Measurements from ENCODE around the gene CTDP1. TPM values are rescaled to one million over a fixed set of nuclear protein-coding genes. Genes with fewer than 3 reads are reported as not detected.

CTDP1 gene
- total RNA-seq, 1 donor from 2014 or later, result 25.2 TPM

DNA sequence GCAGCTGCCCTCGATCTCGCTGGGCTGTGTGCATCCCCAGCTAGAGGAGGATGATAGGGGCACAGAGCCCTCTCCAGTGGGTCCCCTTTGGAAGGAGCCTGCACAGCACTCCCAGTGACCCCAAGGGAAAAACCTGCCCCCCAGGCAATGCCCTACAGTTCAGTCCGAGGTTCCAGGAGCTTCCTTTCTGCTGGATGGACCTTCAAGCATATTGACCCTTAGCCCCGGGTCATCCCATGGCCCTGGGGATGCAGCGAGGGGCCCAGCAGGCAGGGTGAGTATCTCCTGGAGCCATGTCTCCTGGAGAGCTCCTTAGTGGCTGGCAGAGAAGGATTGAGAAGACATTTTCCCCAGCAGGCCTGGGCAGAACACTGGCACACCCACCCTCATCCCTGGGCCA lies 45.4 kb upstream of the CTDP1 start:
- no peak overlapping the region for H3K27ac ChIP-seq
- no peaks in the 10 kb centered on the region for H3K36me3 ChIP-seq
- no peak overlapping the region for H3K4me3 ChIP-seq
- ATAC-seq, result no peak
- TF ChIP-seq, protein P1, sequence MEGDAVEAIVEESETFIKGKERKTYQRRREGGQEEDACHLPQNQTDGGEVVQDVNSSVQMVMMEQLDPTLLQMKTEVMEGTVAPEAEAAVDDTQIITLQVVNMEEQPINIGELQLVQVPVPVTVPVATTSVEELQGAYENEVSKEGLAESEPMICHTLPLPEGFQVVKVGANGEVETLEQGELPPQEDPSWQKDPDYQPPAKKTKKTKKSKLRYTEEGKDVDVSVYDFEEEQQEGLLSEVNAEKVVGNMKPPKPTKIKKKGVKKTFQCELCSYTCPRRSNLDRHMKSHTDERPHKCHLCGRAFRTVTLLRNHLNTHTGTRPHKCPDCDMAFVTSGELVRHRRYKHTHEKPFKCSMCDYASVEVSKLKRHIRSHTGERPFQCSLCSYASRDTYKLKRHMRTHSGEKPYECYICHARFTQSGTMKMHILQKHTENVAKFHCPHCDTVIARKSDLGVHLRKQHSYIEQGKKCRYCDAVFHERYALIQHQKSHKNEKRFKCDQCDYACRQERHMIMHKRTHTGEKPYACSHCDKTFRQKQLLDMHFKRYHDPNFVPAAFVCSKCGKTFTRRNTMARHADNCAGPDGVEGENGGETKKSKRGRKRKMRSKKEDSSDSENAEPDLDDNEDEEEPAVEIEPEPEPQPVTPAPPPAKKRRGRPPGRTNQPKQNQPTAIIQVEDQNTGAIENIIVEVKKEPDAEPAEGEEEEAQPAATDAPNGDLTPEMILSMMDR (IDR thresholded peaks at IDR 0.05), result no peak
- no peaks in the 10 kb centered on the region for H3K9me3 ChIP-seq
- no peaks in the 10 kb centered on the region for H3K4me1 ChIP-seq
- DNase-seq, result no peak
- peaks cover 22% of the 10 kb centered on the region for H3K27me3 ChIP-seq (ENCODE audit: low read depth)
- intact Hi-C loops (cut with DNase I), result no loop called here

DNA sequence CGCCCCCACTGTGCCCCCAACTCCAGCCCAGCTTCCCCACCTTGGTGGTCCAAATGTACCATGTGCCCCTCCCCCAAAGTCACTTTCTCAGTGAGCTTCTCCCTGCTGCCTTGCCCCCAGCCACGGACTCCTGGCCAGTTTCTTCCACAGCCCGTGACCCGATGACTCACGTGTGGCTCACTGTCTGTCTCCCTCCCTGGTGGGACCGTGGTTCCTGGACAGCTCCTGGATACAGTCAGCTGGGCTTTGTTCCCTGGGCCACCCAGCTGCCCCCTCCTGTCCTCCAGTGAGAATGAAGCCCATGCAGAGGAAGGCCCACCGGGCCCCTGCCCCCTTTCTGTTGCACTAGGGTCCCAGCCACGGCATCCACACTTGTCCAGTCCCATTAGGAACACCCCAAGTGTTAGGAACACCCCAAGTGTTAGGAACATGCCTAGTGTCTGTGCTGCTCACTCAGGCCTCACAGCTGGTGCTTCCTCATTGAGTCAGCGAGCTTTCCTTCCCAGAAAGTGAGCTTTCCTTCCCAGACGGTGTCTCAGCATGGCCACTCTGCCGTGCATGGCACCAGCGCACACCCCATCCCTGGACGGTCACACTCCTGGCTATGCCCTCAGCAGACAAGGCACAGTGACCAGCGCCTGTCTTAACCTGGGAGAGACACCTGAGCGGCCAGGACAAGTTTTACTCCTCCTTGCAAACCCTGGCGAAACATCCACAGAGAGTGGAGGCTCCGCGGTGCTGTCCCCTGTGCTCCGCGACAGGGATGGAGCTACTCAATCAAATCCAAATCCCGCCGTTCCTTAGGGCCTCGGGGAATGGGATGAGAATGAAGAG lies 44.8 kb upstream of the CTDP1 start:
- Histone ChIP-seq H3K9me3 (no peaks in the 10 kb centered on the region), H3K27me3 (ENCODE audit: low read depth) (peaks cover 26% of the 10 kb centered on the region), H3K27ac (no peak overlapping the region), H3K36me3 (no peaks in the 10 kb centered on the region), H3K4me3 (no peak overlapping the region), H3K4me1 (no peaks in the 10 kb centered on the region)
- TF ChIP-seq, protein P1 (IDR thresholded peaks at IDR 0.05), result no peak
- DNase-seq (no peak), ATAC-seq (no peak)
- intact Hi-C loops (cut with DNase I), result no loop called here

DNA sequence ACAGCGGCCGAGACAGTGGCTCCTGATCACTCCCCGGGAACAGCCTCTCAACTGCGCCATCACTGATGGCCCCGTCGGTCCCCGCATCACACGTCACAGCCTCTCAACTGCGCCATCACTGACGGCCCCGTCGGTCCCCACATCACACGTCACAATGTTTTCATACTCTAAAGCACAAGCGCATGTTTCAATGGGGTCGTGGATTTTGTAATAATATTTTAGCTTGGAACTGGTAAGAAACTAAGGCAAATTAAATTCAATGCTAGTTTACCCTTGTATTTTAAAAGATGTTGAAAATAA lies 44.2 kb upstream of the CTDP1 start:
- Histone ChIP-seq H3K4me1 (no peaks in the 10 kb centered on the region), H3K27me3 (ENCODE audit: low read depth) (peaks cover 26% of the 10 kb centered on the region), H3K36me3 (no peaks in the 10 kb centered on the region), H3K27ac (no peak overlapping the region), H3K4me3 (no peak overlapping the region), H3K9me3 (no peaks in the 10 kb centered on the region)
- no peak for DNase-seq
- ATAC-seq, result no peak
- TF ChIP-seq, protein P1 (IDR thresholded peaks at IDR 0.05), result no peak
- intact Hi-C loops (cut with DNase I), result no loop called here

DNA sequence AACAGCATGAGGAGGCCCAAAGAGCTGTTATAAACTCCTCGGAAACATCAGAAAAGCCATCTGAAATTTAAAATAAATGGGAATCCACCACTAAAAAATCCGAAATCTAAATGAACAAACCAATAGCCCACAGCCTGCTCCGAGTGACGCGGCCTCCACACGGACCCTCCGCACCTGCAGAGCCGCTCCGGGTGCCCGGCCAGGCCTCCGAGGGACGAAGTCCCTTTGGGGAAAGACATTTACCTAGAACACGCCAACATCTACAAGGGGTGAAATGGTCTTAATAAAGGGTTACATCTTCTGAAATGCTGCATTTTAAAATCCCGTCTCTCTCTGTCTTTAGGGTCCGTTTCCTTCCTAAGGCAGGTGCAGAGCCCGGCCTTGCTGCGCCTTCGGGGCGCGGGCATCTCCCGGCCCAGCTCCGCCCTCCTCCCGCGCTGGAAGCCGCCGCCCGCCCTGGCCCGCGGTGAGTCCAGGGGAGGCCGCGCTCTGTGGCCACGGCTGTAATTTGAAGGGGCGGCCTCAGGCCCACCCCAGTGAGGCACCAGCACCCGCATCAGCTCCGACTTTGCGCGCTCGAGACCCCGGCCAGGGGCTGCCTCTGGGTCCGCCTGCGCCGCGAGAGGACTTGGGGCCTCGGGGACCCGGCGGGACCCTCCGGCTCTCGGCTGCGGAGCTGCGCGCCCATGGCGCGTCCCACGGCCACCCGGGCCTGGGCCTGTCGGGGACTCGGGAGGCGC lies 42.3 kb upstream of the CTDP1 start:
- no peaks in the 10 kb centered on the region for H3K9me3 ChIP-seq
- DNase-seq, result no peak
- H3K27ac ChIP-seq, result no peak overlapping the region
- intact Hi-C loops (cut with DNase I), result no loop called here
- no peak overlapping the region for H3K4me3 ChIP-seq
- TF ChIP-seq, protein P1 (IDR thresholded peaks at IDR 0.05), result no peak
- H3K36me3 ChIP-seq, result no peaks in the 10 kb centered on the region
- peaks cover 26% of the 10 kb centered on the region for H3K27me3 ChIP-seq (ENCODE audit: low read depth)
- ATAC-seq, result no peak
- peaks cover 2% of the 10 kb centered on the region for H3K4me1 ChIP-seq

DNA sequence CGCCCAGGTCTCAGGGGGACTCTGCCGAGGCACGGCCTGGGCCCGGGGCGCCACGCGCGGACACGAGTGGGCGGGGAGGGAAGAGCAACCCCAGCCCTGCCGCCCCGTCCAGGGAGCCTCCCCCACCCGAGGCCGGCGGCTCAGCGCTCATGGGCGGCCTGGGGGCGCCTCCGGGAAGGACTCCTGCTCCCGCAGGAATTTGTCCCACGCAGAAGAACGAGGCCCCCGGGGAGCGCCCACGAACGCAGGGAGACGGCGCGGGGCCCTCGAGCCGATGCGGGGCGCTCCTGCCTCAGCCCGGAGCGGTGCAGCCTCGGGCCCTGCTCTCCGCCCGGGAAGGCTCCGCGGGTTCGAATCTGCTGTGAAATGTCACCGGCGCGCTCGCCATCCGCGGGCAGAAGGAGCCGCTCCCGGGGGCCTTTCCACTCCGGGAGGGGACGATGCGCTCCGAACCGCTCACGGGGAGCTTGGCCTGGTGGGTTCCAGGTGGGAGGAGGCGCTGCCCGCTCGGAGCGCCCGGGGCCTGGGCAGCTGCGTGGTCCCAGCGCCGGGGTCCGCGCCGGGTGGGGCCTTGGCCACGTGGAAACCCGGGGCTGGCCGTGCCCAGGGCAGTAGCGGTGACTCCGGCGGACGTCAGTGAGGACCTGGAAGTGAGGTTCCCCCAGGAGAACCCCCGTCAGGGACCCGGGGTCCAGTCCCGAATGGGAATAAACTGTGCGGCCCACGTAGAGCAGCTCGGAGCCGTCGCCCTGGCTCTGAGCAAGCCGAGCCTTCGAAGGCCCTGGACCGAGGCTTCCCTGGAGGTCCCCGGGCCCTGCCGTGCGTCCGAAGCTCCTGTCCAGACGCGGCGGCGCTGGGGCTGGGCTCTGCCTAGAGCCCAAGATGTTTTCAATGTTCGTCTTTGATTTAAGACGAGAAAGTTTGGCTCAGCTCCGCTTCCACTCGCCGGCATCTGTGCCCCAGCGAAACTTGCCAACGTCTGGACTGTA lies 41.4 kb upstream of the CTDP1 start:
- H3K27ac ChIP-seq, result no peak overlapping the region
- TF ChIP-seq, protein P1 (IDR thresholded peaks at IDR 0.05), result no peak
- no peaks in the 10 kb centered on the region for H3K36me3 ChIP-seq
- peaks cover 10% of the 10 kb centered on the region for H3K4me1 ChIP-seq
- intact Hi-C loops (cut with DNase I), result no loop called here
- H3K27me3 ChIP-seq (ENCODE audit: low read depth), result peaks cover 26% of the 10 kb centered on the region
- H3K9me3 ChIP-seq, result no peaks in the 10 kb centered on the region
- ATAC-seq (peak in 1 of 2 donors; percentile 20), DNase-seq (no peak)
- no peak overlapping the region for H3K4me3 ChIP-seq
